SJCRH30 (cell line): ENCODE results near the gene ZNF750. TPM values are rescaled to one million over a fixed set of nuclear protein-coding genes. Genes with fewer than 3 reads are reported as not detected.
A peak's percentile ranks its signal among the peaks of the same experiment; 100 is the strongest.

Experiments
- DNase-seq, 2 experiments: peaks; one replicate each; pipeline ENCODE4 v3.0.0-alpha.2; 2015 to 2020
- H3K27ac ChIP-seq: fragments of 250-450 bp; sonication (Bioruptor Pico); 2 replicates; pipeline ENCODE4 v1.5.1; 2020; ENCODE audit warnings: mild to moderate bottlenecking, moderate library complexity
- H3K27me3 ChIP-seq: fragments of 250-450 bp; sonication (Bioruptor Pico); 2 replicates; pipeline ENCODE4 v1.5.1; 2020; ENCODE audit warnings: mild to moderate bottlenecking, moderate library complexity
- H3K36me3 ChIP-seq: fragments of 250-450 bp; sonication (Bioruptor Pico); 2 replicates; pipeline ENCODE4 v1.5.1; 2020; ENCODE audit warnings: mild to moderate bottlenecking, moderate library complexity
- H3K4me1 ChIP-seq: fragments of 250-450 bp; sonication (Bioruptor Pico); 2 replicates; pipeline ENCODE4 v1.5.1; 2020; ENCODE audit warnings: mild to moderate bottlenecking, moderate library complexity
- H3K4me3 ChIP-seq: fragments of 250-450 bp; sonication (Bioruptor Pico); 2 replicates; pipeline ENCODE4 v1.5.1; 2020; ENCODE audit warnings: mild to moderate bottlenecking, moderate library complexity
- H3K9me3 ChIP-seq: fragments of 250-450 bp; sonication (Bioruptor Pico); replicated peaks from 2 replicates; pipeline ENCODE4 v1.5.1; 2020; ENCODE audit warnings: mild to moderate bottlenecking, moderate library complexity
- total RNA-seq: library from RNA; depleted of rRNA; stranded (reverse); fragments of >200 nt; shearing (Covaris generic); gene quantifications from 2 replicates; pipeline ENCODE4 v1.2.3, GENCODE V29; 2014

The ZNF750 gene
- total RNA-seq, 1 experiment from 2014 or later, result not detected

DNA sequence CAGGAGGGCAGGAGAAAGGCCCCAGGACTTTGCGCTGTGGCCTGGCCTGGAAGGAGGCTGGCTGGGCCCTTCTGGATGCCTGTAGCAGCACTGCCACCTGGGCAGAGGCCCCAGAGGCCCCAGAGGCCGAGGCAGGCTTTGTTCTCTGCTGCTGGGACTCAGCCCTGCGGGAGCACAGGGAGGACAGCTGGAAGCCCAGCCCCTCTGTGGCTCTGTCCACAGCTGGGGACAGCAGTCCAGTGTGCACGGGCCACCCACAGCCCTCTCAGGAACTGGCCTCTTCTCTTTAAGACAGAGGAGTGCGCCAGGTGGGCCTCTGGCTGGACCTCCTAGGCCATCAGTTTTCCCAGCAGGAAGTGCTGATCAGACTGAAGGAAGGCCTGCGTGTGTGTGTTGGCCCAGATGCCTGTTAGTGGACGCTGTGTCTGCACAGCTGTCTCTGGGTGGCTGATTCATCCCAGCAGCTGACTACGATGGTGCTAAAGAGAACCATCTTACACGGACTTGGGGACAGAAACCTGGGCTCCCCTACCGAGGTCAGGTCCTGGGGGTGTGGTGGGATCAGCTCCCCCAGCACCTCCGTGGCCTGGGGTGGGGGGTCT, 26.9 kb upstream of the ZNF750 start:
- Histone ChIP-seq H3K4me3 (no peak overlapping the region), H3K9me3 (no peaks in the 10 kb centered on the region), H3K27me3 (no peaks in the 10 kb centered on the region), H3K27ac (peak overlapping the region; percentile 93), H3K36me3 (peaks cover 18% of the 10 kb centered on the region), H3K4me1 (peaks cover 60% of the 10 kb centered on the region)
- DNase-seq, result peak; percentile 98 to 99

DNA sequence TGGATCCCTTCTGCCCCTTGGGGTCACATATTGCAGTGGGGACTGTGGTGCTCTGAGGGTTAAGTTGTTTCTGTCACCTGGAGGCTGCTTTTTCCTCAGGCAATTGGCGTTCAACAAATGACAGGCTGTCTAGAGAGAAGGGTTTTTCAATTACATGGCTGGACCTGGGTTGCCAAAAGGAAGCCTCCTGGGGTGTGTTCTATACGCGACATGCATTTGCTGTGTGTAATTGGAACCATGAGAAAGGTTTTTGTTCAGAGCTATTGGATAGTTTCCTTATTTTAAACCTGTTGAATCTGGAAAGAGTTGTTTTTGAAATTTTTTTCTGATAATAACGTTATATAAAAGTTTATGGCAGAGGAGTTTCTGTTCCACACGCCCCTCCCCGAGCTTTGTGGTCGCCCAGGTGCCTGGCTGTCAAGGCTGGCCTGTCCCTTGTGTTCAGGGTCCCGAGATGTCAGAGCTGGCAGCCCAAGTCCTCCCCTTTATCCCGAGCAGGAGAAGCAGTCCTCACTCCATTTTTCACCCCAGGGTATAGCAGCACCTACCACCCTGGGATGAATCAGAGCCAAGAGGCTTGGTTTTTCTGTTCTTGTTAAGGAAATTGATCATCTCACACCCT, 26.1 kb upstream of the ZNF750 start:
- Histone ChIP-seq H3K36me3 (peaks cover 10% of the 10 kb centered on the region), H3K27ac (peak overlapping the region; percentile 93), H3K4me1 (peaks cover 66% of the 10 kb centered on the region), H3K4me3 (no peak overlapping the region), H3K9me3 (no peaks in the 10 kb centered on the region), H3K27me3 (no peaks in the 10 kb centered on the region)
- peak in 1 of 2 experiments; percentile 73 for DNase-seq

GRCh38 chr17:82865274-82865673, 25.5 kb upstream of the ZNF750 start:
- no peaks in the 10 kb centered on the region for H3K9me3 ChIP-seq
- no peak for DNase-seq
- H3K36me3 ChIP-seq, result peaks cover 4% of the 10 kb centered on the region
- peak overlapping the region; percentile 93 for H3K27ac ChIP-seq
- peaks cover 72% of the 10 kb centered on the region for H3K4me1 ChIP-seq
- H3K27me3 ChIP-seq, result no peaks in the 10 kb centered on the region
- no peak overlapping the region for H3K4me3 ChIP-seq

- H3K27ac ChIP-seq, result peak overlapping the region; percentile 93
- H3K4me1 ChIP-seq, result peaks cover 77% of the 10 kb centered on the region
These were observed 25.0 kb upstream of the ZNF750 start for GRCh38 chr17:82864713-82865248.

DNA sequence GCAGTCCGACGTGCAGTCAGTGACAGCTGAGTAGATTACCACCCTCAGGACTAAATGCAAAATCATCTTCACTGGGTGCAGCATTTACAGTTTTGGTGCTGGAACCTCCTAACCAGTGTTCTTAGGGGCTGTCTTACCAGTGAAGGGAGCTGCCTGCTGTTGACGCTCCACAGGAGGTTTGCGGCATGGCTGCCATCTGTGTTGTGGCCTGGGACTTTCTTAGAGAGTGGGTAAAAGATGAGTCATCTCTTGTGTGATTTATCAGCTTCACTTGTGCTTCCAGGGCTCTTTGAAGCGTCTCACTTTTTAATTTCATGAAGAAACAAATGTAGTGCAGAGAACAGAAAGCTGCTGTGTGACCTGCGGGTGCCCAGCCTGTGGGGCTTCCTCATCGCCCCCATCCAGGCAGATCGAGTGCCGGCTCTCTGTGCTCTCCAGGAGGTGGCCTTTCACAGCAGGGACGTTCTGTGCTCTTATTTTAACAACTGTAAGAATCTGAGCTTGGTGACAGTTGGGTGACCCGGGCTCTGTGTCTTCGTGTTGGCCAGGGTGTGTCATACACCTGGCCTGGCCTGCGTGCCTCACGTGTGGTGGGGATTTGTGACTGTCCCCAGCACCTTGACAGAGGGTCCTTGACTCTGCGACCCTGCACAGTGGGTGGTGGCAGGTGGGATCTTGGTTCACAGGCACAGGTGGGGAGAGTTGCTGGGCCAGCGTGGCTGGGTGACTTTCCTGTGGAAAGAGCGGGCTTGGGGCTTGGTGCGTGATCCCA, 24.3 kb upstream of the ZNF750 start:
- H3K4me1 ChIP-seq, result peaks cover 82% of the 10 kb centered on the region
- DNase-seq, result peak; percentile 92 to 97

More at GRCh38 chr17:82864713-82865248, 25.0 kb upstream of the ZNF750 start:
- DNase-seq, result peak; percentile 79 to 93
- Histone ChIP-seq H3K27me3 (no peaks in the 10 kb centered on the region), H3K9me3 (no peaks in the 10 kb centered on the region), H3K4me3 (no peak overlapping the region), H3K36me3 (no peaks in the 10 kb centered on the region; the same call in 1 of the 2 replicates)

DNA sequence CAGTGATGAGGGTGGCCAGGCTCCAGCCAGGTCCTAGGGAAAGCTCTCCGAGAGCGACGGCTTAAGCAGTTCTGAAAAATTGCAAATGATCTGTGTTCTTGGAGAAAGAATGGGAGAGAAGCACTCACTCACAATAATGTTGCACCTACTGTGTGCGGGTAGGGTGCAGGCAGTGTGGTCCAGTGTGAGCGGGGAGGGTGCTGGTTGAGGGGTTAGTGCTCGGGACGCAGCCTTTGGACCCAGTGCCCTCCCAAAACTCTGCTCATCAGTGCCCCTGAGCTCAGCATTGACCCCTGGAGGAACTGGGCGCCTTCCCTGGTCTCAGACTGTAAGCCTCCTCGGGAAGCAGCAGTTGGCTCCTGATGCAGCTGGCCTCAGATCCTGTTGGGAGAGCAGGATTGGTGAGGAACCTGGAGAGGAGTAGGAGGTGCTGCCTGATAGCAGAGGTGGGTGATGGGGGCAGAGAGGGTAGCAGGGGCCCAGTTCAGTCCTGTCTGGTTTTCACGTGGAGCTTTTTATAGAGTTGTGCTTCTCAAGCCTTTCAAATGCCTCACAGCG, 23.6 kb upstream of the ZNF750 start:
- peak; percentile 73 to 81 for DNase-seq
- no peaks in the 10 kb centered on the region for H3K27me3 ChIP-seq
- peaks cover 82% of the 10 kb centered on the region for H3K4me1 ChIP-seq
- peak overlapping the region; percentile 93 for H3K27ac ChIP-seq
- no peaks in the 10 kb centered on the region for H3K36me3 ChIP-seq
- no peak overlapping the region for H3K4me3 ChIP-seq
- no peaks in the 10 kb centered on the region for H3K9me3 ChIP-seq

More for the DNA sequence above, 24.3 kb upstream of the ZNF750 start:
- H3K27me3 ChIP-seq, result no peaks in the 10 kb centered on the region
- no peaks in the 10 kb centered on the region for H3K9me3 ChIP-seq
- no peak overlapping the region for H3K4me3 ChIP-seq
- H3K36me3 ChIP-seq, result no peaks in the 10 kb centered on the region
- peak overlapping the region; percentile 93 for H3K27ac ChIP-seq

- H3K36me3 ChIP-seq, result no peaks in the 10 kb centered on the region
- no peaks in the 10 kb centered on the region for H3K27me3 ChIP-seq
- H3K9me3 ChIP-seq, result no peaks in the 10 kb centered on the region
- peak; percentile 79 to 84 for DNase-seq
- H3K27ac ChIP-seq, result peak overlapping the region; percentile 93
- no peak overlapping the region for H3K4me3 ChIP-seq
- H3K4me1 ChIP-seq, result peaks cover 81% of the 10 kb centered on the region
These were observed 23.0 kb upstream of the ZNF750 start for GRCh38 chr17:82862737-82863382.

GRCh38 chr17:82862191-82862590, 22.4 kb upstream of the ZNF750 start:
- Histone ChIP-seq H3K36me3 (no peaks in the 10 kb centered on the region), H3K4me3 (no peak overlapping the region), H3K27ac (peak overlapping the region; percentile 93), H3K9me3 (no peaks in the 10 kb centered on the region), H3K4me1 (peaks cover 74% of the 10 kb centered on the region), H3K27me3 (no peaks in the 10 kb centered on the region)
- DNase-seq, result no peak

GRCh38 chr17:82861393-82861775, 21.6 kb upstream of the ZNF750 start:
- no peaks in the 10 kb centered on the region for H3K9me3 ChIP-seq
- H3K27me3 ChIP-seq, result no peaks in the 10 kb centered on the region
- no peak for DNase-seq
- H3K27ac ChIP-seq, result no peak overlapping the region
- H3K4me1 ChIP-seq, result peaks cover 67% of the 10 kb centered on the region
- H3K36me3 ChIP-seq, result 0 out of 2 replicates have a peak, but pooled peaks cover 2% of the 10 kb centered on the region
- H3K4me3 ChIP-seq, result no peak overlapping the region

DNA sequence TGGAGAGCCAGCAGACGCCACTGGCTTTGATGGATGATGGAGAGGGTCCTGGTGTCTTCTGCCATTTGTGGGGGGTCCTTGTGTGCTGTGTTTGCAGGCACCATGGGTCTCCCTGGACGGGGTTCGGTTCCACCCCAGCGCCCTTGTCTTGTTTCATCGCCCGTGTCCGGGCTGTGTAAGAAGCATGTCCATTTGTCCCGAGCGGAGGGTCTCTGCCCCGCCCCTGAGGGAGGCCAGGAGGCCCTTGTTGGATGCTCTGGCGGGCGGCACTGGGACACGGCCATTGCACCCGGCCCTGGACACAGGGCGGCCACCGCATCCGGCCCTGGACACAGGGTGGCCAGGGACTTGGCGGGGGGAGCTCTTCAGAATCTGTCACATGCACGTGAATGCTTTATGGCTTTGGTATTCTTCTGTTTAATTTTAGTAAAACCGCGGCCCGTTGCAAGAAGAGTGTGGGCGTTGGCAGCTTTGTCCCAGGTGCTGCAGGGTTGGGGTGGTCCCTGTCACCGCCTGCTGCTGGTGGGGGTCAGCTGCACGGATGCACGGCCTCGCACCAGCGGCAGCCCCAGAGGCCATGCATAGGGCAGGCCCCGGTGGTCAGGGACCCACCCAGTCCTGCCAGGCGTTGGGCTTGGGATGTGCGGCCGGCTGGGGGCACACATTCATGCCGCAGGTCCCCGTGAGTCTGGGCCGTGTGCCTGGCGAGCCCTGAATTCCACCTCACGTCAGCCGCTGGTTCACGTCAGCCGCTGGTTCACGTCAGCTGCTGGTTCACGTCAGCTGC, 21.0 kb upstream of the ZNF750 start:
- Histone ChIP-seq H3K4me3 (no peak overlapping the region), H3K27ac (peak overlapping the region; percentile 60), H3K36me3 (0 out of 2 replicates have a peak, but pooled peaks cover 2% of the 10 kb centered on the region), H3K27me3 (no peaks in the 10 kb centered on the region), H3K4me1 (peaks cover 61% of the 10 kb centered on the region), H3K9me3 (no peaks in the 10 kb centered on the region)
- peak in 1 of 2 experiments; percentile 59 for DNase-seq

- DNase-seq, result peak; percentile 84 to 91
- Histone ChIP-seq H3K4me1 (peaks cover 50% of the 10 kb centered on the region), H3K9me3 (no peaks in the 10 kb centered on the region), H3K4me3 (no peak overlapping the region), H3K36me3 (peaks cover 9% of the 10 kb centered on the region), H3K27ac (peak overlapping the region; percentile 60), H3K27me3 (no peaks in the 10 kb centered on the region)
These were observed 19.9 kb upstream of the ZNF750 start for GRCh38 chr17:82859431-82860403.

GRCh38 chr17:82858376-82859126, 18.7 kb upstream of the ZNF750 start:
- Histone ChIP-seq H3K4me1 (peaks cover 39% of the 10 kb centered on the region), H3K36me3 (peaks cover 18% of the 10 kb centered on the region), H3K27ac (no peak overlapping the region), H3K9me3 (no peaks in the 10 kb centered on the region), H3K4me3 (no peak overlapping the region), H3K27me3 (no peaks in the 10 kb centered on the region)
- DNase-seq, result no peak
